Mucosa of descending colon (tissue), 3 donors: ENCODE results near the gene TACC2. TPM values are rescaled to one million over a fixed set of nuclear protein-coding genes. Genes with fewer than 3 reads are reported as not detected.

ENCODE experiments used
- ATAC-seq: fragments of 200-7000 bp; cut with Tn5 transposase; one replicate; pipeline ENCODE4 v1.9.1; 2020; ENCODE audit warnings: mild to moderate bottlenecking, moderate library complexity
- DNase-seq, 3 donors: peaks; one replicate each; pipeline ENCODE4 v3.0.0-alpha.2; 2020
- H3K36me3 ChIP-seq: fragments of 200-600 bp; one replicate; pipeline ENCODE4 v1.8.0; 2021; ENCODE audit warnings: low read depth, mild to moderate bottlenecking
- H3K4me1 ChIP-seq: fragments of 200-600 bp; one replicate; pipeline ENCODE4 v1.8.0; 2021; ENCODE audit warnings: low read depth, mild to moderate bottlenecking
- H3K4me3 ChIP-seq: fragments of 200-600 bp; one replicate; pipeline ENCODE4 v1.8.0; 2021; ENCODE audit warnings: mild to moderate bottlenecking
- H3K9me3 ChIP-seq: fragments of 200-600 bp; one replicate; pipeline ENCODE4 v1.8.0; 2021; ENCODE audit warnings: mild to moderate bottlenecking
- CTCF ChIP-seq: fragments of 200-600 bp; IDR thresholded peaks from one replicate; pipeline ENCODE4 v1.8.0; 2022; ENCODE audit warnings: antibody characterized with exemption, mild to moderate bottlenecking
- intact Hi-C, 2 donors: fragments of 100-400 bp; cut with DNase I in 1 of 2; cut with micrococcal nuclease in 1 of 2; formaldehyde crosslinking; loops; one replicate each; pipeline versions ENCODE4 v1.11.0 to v1.11.1; 2022; cut with DNase I, micrococcal nuclease
- total RNA-seq, 3 donors: library from RNA; stranded (reverse); fragmentation: NEBNext Ultra II Directional in 2 of 3; extraction: Animal tissue kit (Norgen Biotek cat#: 25700) in 2 of 3; gene quantifications; one replicate each; pipeline versions ENCODE4 v1.2.1 to v1.2.4, GENCODE V29; 2021 to 2023
- donor health status: DM: no; HTN: no; CAD: no; lungs with moderate emphysema.
- donor health status: DM: no; HTN: no; CAD: no.
- donor health status: DM: no; HTN: yes; CAD: no.

TACC2 gene
- total RNA-seq, 3 donors from 2014 or later: 97.5 to 170 (median 133) TPM

DNA sequence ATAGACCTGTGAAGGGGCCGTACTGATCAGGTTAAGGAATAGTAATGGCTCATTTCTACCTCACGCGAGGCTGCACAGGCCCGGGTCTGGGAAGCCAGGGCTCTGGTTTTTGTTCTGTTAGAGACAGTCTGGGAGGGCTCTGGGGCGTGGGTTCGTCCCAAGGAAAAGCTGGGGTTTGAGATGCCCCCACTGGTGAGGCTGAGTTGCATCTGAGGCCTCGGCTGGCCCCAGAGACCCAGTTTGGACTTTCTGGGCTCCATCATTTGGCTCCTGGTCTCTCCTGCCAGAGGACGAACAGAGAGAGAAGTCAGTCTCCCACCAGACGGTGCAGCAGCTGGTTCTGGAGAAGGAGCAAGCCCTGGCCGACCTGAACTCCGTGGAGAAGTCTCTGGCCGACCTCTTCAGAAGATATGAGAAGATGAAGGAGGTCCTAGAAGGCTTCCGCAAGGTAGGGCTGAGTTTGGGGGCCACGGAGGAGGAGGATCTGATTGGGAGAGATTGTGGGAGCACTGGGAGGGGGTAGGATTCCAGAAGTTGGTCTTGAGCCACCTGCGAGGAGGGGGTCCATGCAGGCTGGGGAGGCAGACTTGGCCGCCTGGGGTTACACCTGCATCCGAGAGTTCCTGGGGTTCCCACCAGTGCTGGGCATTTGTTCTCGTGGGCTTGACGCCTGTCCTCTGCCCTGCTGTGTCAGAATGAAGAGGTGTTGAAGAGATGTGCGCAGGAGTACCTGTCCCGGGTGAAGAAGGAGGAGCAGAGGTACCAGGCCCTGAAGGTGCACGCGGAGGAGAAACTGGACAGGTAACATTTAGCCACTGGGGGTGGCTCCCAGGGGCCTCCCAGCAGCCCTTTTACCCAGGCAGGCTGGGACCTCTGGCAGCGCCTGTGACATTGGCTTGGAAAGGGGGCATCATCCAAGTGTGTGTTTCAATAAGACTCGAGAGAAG, 259.7 kb downstream of the TACC2 start:
- DNase-seq (no peak), ATAC-seq (no peak)
- TF ChIP-seq CTCF: no peak
- Histone ChIP-seq H3K4me3 (no peak overlapping the region), H3K9me3 (no peaks in the 10 kb centered on the region), H3K4me1 (no peaks in the 10 kb centered on the region), H3K36me3 (no peaks in the 10 kb centered on the region)
- intact Hi-C loops: no loop called here

DNA sequence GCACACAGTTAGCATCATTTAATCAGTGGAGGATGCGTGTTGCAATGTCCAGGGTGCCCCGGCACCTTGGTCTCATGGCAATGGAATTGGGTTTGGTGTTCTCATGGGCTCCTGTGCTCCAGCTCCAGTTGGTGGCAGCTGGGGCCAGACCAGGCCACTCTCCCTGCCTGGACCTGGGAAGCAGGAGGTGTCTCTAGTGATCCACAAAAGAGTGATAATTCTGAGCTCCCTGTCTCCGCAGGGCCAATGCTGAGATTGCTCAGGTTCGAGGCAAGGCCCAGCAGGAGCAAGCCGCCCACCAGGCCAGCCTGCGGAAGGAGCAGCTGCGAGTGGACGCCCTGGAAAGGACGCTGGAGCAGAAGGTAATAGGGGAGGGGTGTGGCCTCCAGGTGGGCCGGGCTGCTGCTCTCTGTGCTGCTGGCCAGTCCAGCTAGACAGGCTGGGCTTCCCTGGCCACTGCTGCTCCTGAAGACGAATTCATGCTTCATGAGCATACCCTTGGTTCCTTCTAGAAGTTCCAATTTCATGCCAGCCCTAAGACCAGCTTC, 260.4 kb downstream of the TACC2 start:
- H3K36me3 ChIP-seq: no peaks in the 10 kb centered on the region
- intact Hi-C loops: no loop called here
- no peak for DNase-seq

DNA sequence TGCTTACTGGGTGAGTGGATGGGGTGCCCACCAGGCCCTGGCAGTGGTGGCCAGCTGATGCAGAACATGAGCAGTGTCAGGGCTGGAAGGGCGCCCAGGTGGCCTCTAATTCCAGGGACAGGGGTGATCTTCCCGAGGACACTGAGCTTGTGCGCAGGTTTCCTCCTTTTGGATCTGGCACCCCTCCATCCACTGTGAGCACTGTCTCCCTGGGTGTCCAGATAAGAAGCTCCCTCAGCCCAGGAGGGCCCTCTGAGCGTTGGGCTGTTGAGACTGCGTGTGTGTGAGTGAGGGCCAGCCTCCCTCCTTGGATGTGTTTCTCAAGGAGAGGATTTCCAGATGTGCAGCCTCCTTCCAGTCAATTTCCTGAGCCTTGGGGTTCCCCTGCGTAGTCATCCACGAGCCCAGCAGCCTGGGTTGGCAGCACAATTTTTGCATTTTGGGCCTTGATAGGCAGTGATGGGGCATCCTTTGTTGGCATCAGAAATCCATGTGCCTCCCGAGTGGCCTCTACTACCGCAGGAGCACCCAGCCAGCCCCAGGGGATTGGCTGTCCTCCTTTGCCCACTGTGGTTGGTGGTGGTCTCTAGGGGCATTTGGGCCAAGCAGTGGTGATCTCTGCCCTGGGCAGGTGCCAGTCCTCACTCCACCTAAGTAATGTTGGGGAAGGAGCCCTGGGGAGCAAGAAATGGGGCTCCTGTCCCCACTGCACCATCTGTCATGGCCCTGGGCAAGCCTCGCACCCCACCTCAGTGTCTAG, 261.2 kb downstream of the TACC2 start:
- intact Hi-C loops: no loop called here
- H3K9me3 ChIP-seq: no peaks in the 10 kb centered on the region
- no peak overlapping the region for H3K4me3 ChIP-seq
- ATAC-seq (no peak), DNase-seq (no peak)
- no peak for TF ChIP-seq CTCF
- no peaks in the 10 kb centered on the region for H3K36me3 ChIP-seq
- H3K4me1 ChIP-seq: no peaks in the 10 kb centered on the region

More for the DNA sequence above, 260.4 kb downstream of the TACC2 start:
- H3K4me3 ChIP-seq: no peak overlapping the region
- no peaks in the 10 kb centered on the region for H3K9me3 ChIP-seq
- no peak for TF ChIP-seq CTCF
- H3K4me1 ChIP-seq: no peaks in the 10 kb centered on the region
- ATAC-seq: no peak

- Histone ChIP-seq H3K9me3 (no peaks in the 10 kb centered on the region), H3K4me1 (no peaks in the 10 kb centered on the region), H3K4me3 (no peak overlapping the region), H3K36me3 (no peaks in the 10 kb centered on the region)
- DNase-seq (no peak), ATAC-seq (no peak)
- no peak for TF ChIP-seq CTCF
- intact Hi-C loops: no loop called here
Measured at GRCh38 chr10:122251459-122252255, 262.7 kb downstream of the TACC2 start.

DNA sequence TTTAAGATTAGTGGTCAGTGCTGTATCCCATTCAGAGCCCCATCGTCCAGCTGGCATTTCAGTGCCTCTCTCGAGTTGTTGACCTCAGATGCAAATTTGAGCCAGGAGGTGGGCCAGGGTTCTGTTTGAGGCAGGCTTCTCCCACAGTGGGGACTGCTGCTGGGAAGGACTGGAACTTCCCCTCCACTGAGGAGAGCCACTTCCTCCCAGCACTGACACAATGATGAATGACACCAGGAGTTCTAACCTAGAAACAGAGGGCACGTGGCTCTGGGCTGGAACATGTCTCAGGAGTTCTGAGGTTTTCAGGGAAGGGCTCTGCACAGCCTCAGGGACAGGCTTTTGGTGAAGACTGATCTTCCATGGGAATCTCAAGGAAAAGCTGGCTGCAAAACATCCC, 263.8 kb downstream of the TACC2 start:
- TF ChIP-seq CTCF: no peak
- H3K4me3 ChIP-seq: no peak overlapping the region
- DNase-seq: no peak
- intact Hi-C loops: no loop called here
- H3K9me3 ChIP-seq: no peaks in the 10 kb centered on the region
- peak; percentile 23 for ATAC-seq
- no peaks in the 10 kb centered on the region for H3K36me3 ChIP-seq
- H3K4me1 ChIP-seq: no peaks in the 10 kb centered on the region
